Measurements from ENCODE around the gene TMEM182. TPM values are rescaled to one million over a fixed set of nuclear protein-coding genes. Genes with fewer than 3 reads are reported as not detected.
A peak's percentile ranks its signal among the peaks of the same experiment; 100 is the strongest.

TMEM182 gene
- total RNA-seq, 4 donors from 2014 or later = 3.7 to 3.8 TPM; not detected in 2

DNA sequence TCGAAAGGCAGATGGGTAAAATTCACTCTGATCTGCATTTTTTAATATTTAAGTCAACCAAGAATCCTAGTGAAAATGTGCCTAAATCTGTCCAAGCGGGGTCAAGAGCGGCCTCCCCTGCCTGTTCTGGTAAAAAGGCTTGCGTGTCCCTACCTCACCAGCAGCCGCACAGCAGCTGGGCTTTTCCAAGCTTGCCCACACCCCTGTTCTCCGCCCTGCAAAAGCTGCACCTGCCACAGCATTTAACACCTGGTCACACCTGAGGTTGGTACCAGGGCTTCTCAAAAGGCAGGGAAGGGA lies 25.8 kb upstream of the TMEM182 start:
- 10% methylated on average over 6 of the region's 6 CpGs; no CpG with 5 or more reads in 1 of the 2 donors for whole genome bisulfite sequencing, 2 donors (ENCODE audit: low coverage in 1 of 2)
- Histone ChIP-seq H3K27me3 (no peaks in the 10 kb centered on the region), H3K9me3 (no peaks in the 10 kb centered on the region), H3K36me3 (peaks cover 0 to 8% (median 4%) of the 10 kb centered on the region in 4 donors), H3K4me3 (peak overlapping the region; percentile 82 to 97 (median 92)), H3K4me1 (peaks cover 11 to 22% (median 13%) of the 10 kb centered on the region in 4 donors), H3K27ac (peak overlapping the region; percentile 88 to 92 (median 90))
- DNase-seq = no peak
- intact Hi-C loops (cut with DNase I; ENCODE audit: low total_unique reads) = no loop called here
- no peak for TF ChIP-seq EP300 (IDR thresholded peaks at IDR 0.05; ENCODE audit: low read depth)
- no peak for TF ChIP-seq CTCF (IDR thresholded peaks at IDR 0.05)
- TF ChIP-seq POLR2A (IDR thresholded peaks at IDR 0.05) = no peak
- no peak for TF ChIP-seq POLR2AphosphoS5 (IDR thresholded peaks at IDR 0.05)
- in situ Hi-C loops (cut with MboI; ENCODE audit: low pct_ligation_motif_present in 1 of 4, low pct_unique_long_range_greater_than_20kb in 1 of 4, low sequenced_read_pairs in 3 of 4) = no loop called here

DNA sequence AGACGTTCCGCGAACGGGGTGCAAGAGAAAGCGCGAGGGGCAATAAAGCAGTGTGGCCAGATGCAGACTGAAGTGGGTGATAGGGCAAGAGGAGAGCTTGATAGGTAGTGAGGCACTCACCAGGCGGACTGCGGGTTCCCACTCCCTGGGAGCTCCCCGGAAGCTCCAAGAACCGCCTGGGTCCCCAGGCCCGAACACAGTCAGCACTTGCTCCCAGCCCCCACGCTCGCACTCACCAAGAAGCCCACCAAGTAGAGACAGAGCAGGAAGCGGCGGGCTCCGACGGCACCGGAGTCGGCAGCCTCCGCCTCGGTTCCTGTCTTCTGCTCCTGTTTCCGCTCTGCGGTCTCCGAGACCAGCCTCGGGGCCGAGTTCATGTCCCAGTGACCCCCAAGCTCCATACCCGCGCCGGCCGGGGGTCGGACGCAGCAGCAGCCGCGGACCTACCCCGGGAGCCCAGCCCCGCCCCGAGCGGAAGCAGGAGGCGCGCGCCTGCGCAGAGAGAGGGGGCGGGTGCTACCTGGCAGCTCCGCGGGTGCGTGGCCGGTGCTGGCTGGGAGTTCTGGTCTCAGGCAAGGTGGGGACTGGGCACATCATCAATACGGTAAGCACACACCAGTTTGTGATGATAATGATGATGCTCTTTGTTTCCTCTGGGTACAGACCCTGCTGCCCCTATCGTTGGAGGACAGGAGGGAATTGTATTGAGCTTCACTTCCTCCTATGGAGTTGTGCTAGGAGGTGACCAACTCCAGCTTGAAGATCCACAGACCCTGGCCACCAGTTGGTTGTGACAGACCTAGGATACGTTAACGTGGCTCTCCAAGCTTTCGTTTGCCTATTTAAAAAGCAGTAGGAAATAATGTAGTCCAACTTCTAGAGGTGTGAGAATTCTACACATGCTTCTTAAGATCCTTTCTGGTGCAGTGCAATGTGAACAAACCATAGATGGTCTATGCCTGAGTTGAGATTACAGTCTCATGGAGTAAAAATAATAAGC lies 25.1 kb upstream of the TMEM182 start:
- DNase-seq = peak; percentile 90
- peaks cover 0 to 2% (median under 1%) of the 10 kb centered on the region in 4 donors for H3K36me3 ChIP-seq
- in situ Hi-C loops (cut with MboI; ENCODE audit: low pct_ligation_motif_present in 1 of 4, low pct_unique_long_range_greater_than_20kb in 1 of 4, low sequenced_read_pairs in 3 of 4) = no loop called here

GRCh38 chr2:102737431-102737830 lies 24.4 kb upstream of the TMEM182 start:
- intact Hi-C loops (cut with DNase I; ENCODE audit: low total_unique reads) (no loop called here), in situ Hi-C loops (cut with MboI; ENCODE audit: low pct_ligation_motif_present in 1 of 4, low pct_unique_long_range_greater_than_20kb in 1 of 4, low sequenced_read_pairs in 3 of 4) (no loop called here)
- peak overlapping the region in 2 of 4 donors; percentile 82 to 90 for H3K4me3 ChIP-seq
- H3K4me1 ChIP-seq = peaks cover 11 to 22% (median 13%) of the 10 kb centered on the region in 4 donors
- H3K36me3 ChIP-seq = no peaks in the 10 kb centered on the region
- H3K27me3 ChIP-seq = no peaks in the 10 kb centered on the region
- H3K27ac ChIP-seq = peak overlapping the region in 1 of 4 donors; percentile 92
- TF ChIP-seq POLR2AphosphoS5 (IDR thresholded peaks at IDR 0.05) (no peak), POLR2A (IDR thresholded peaks at IDR 0.05) (no peak), EP300 (IDR thresholded peaks at IDR 0.05; ENCODE audit: low read depth) (no peak), CTCF (IDR thresholded peaks at IDR 0.05) (no peak)
- H3K9me3 ChIP-seq = no peaks in the 10 kb centered on the region
- 69 to 80% methylated on average over 1 of the region's 1 CpG for WGBS, 2 donors (ENCODE audit: low coverage in 1 of 2)
- DNase-seq = no peak

More for the DNA sequence above, 25.1 kb upstream of the TMEM182 start:
- H3K4me1 ChIP-seq = peaks cover 11 to 22% (median 13%) of the 10 kb centered on the region in 4 donors
- 0 to 1% methylated on average over 1 to 25 of the region's 52 CpGs for WGBS, 2 donors (ENCODE audit: low coverage in 1 of 2)
- H3K9me3 ChIP-seq = no peaks in the 10 kb centered on the region
- H3K4me3 ChIP-seq = peak overlapping the region; percentile 82 to 97 (median 92)
- H3K27me3 ChIP-seq = no peaks in the 10 kb centered on the region
- peak overlapping the region; percentile 88 to 92 (median 90) for H3K27ac ChIP-seq
- TF ChIP-seq CTCF (IDR thresholded peaks at IDR 0.05) (peak in 3 of 5 experiments; percentile 8 to 25 (median 22)), EP300 (IDR thresholded peaks at IDR 0.05; ENCODE audit: low read depth) (no peak), POLR2A (IDR thresholded peaks at IDR 0.05) (peak; percentile 90), POLR2AphosphoS5 (IDR thresholded peaks at IDR 0.05) (peak; percentile 71 to 94 (median 87))
- intact Hi-C loops (cut with DNase I; ENCODE audit: low total_unique reads) = no loop called here

DNA sequence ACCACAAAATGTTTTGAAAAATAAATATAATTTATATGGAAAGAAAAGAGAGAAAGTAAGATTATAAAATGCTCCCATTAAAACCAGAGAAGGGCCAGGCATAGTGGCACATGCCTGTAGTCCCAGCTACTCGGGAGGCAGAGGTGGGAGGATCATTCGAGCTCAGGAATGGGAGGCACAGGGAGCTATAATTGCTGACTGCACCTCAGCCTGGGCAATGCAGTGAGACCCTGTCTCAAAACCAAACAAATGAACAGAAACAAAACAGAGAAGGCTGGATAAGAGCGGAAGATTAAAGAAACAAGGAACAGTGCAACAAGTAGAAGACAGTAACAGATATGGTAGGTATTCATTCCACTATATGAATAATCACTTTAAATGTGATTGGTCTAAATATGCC lies 18.6 kb upstream of the TMEM182 start:
- no peak for TF ChIP-seq EP300 (IDR thresholded peaks at IDR 0.05; ENCODE audit: low read depth)
- TF ChIP-seq CTCF (IDR thresholded peaks at IDR 0.05) = no peak
- no peak for TF ChIP-seq POLR2A (IDR thresholded peaks at IDR 0.05)
- TF ChIP-seq POLR2AphosphoS5 (IDR thresholded peaks at IDR 0.05) = no peak
- in situ Hi-C loops (cut with MboI; ENCODE audit: low pct_ligation_motif_present in 1 of 4, low pct_unique_long_range_greater_than_20kb in 1 of 4, low sequenced_read_pairs in 3 of 4) = no loop called here
- H3K4me3 ChIP-seq = no peak overlapping the region
- H3K4me1 ChIP-seq = no peaks in the 10 kb centered on the region
- no peaks in the 10 kb centered on the region for H3K9me3 ChIP-seq
- 90 to 95% methylated on average over 3 of the region's 3 CpGs for WGBS, 2 donors (ENCODE audit: low coverage in 1 of 2)
- DNase-seq = no peak
- H3K36me3 ChIP-seq = no peaks in the 10 kb centered on the region
- no peak overlapping the region for H3K27ac ChIP-seq
- no peaks in the 10 kb centered on the region for H3K27me3 ChIP-seq
- intact Hi-C loops (cut with DNase I; ENCODE audit: low total_unique reads) = no loop called here
